Measurements from ENCODE around the gene NT5DC1. TPM values are rescaled to one million over a fixed set of nuclear protein-coding genes. Genes with fewer than 3 reads are reported as not detected.

NT5DC1 gene
- total and polyA plus RNA-seq, 2 experiments from 2014 or later: 27.0 to 29.8 TPM

DNA sequence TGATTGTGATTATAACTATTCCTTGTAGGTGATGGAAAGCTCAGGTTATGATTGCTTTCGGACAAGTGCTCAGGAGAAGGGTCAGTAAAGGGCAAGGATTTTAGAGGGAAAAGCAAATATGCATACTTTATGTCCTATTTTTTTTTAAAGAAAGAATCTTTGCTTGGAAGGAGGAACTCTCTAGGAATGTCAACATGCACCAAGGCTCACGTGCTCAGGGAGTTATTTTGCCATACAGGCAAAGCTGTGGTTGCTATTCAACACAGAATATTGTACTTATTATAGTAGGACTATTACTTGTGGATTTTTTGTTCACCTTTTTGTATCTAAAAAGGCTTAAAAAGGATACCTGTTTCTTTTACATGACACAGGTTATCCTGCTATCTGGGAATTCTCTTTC lies 182.0 kb downstream of the NT5DC1 start:
- no peak overlapping the region for H3K4me3 ChIP-seq
- no peaks in the 10 kb centered on the region for H3F3A ChIP-seq (replicated peaks; ENCODE audit: low read depth)
- no peak overlapping the region for H2AFZ ChIP-seq
- H3K4me1 Mint-ChIP-seq: peaks cover 25% of the 10 kb centered on the region; the same call in 2 of the 3 replicates
- H3K36me3 ChIP-seq (ENCODE audit: insufficient read depth): no peaks in the 10 kb centered on the region
- peaks cover 6% of the 10 kb centered on the region; the same call in 1 of the 2 replicates for H4K20me1 ChIP-seq (replicated peaks; ENCODE audit: insufficient read depth)
- no peak for TF ChIP-seq NANOG (IDR thresholded peaks at IDR 0.05; ENCODE audit: borderline replicate concordance)
- TF ChIP-seq, protein P1, sequence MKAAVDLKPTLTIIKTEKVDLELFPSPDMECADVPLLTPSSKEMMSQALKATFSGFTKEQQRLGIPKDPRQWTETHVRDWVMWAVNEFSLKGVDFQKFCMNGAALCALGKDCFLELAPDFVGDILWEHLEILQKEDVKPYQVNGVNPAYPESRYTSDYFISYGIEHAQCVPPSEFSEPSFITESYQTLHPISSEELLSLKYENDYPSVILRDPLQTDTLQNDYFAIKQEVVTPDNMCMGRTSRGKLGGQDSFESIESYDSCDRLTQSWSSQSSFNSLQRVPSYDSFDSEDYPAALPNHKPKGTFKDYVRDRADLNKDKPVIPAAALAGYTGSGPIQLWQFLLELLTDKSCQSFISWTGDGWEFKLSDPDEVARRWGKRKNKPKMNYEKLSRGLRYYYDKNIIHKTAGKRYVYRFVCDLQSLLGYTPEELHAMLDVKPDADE (IDR thresholded peaks at IDR 0.05): no peak
- no peak for TF ChIP-seq EZH2phosphoT487 (IDR thresholded peaks at IDR 0.05; ENCODE audit: unreplicated experiment)
- no peak for TF ChIP-seq EZH2 (IDR thresholded peaks at IDR 0.05; ENCODE audit: low read depth, unreplicated experiment)
- TF ChIP-seq CREB1 (CRISPR knock-in tag; IDR thresholded peaks at IDR 0.05; ENCODE audit: low read depth): no peak
- TF ChIP-seq, protein P2, sequence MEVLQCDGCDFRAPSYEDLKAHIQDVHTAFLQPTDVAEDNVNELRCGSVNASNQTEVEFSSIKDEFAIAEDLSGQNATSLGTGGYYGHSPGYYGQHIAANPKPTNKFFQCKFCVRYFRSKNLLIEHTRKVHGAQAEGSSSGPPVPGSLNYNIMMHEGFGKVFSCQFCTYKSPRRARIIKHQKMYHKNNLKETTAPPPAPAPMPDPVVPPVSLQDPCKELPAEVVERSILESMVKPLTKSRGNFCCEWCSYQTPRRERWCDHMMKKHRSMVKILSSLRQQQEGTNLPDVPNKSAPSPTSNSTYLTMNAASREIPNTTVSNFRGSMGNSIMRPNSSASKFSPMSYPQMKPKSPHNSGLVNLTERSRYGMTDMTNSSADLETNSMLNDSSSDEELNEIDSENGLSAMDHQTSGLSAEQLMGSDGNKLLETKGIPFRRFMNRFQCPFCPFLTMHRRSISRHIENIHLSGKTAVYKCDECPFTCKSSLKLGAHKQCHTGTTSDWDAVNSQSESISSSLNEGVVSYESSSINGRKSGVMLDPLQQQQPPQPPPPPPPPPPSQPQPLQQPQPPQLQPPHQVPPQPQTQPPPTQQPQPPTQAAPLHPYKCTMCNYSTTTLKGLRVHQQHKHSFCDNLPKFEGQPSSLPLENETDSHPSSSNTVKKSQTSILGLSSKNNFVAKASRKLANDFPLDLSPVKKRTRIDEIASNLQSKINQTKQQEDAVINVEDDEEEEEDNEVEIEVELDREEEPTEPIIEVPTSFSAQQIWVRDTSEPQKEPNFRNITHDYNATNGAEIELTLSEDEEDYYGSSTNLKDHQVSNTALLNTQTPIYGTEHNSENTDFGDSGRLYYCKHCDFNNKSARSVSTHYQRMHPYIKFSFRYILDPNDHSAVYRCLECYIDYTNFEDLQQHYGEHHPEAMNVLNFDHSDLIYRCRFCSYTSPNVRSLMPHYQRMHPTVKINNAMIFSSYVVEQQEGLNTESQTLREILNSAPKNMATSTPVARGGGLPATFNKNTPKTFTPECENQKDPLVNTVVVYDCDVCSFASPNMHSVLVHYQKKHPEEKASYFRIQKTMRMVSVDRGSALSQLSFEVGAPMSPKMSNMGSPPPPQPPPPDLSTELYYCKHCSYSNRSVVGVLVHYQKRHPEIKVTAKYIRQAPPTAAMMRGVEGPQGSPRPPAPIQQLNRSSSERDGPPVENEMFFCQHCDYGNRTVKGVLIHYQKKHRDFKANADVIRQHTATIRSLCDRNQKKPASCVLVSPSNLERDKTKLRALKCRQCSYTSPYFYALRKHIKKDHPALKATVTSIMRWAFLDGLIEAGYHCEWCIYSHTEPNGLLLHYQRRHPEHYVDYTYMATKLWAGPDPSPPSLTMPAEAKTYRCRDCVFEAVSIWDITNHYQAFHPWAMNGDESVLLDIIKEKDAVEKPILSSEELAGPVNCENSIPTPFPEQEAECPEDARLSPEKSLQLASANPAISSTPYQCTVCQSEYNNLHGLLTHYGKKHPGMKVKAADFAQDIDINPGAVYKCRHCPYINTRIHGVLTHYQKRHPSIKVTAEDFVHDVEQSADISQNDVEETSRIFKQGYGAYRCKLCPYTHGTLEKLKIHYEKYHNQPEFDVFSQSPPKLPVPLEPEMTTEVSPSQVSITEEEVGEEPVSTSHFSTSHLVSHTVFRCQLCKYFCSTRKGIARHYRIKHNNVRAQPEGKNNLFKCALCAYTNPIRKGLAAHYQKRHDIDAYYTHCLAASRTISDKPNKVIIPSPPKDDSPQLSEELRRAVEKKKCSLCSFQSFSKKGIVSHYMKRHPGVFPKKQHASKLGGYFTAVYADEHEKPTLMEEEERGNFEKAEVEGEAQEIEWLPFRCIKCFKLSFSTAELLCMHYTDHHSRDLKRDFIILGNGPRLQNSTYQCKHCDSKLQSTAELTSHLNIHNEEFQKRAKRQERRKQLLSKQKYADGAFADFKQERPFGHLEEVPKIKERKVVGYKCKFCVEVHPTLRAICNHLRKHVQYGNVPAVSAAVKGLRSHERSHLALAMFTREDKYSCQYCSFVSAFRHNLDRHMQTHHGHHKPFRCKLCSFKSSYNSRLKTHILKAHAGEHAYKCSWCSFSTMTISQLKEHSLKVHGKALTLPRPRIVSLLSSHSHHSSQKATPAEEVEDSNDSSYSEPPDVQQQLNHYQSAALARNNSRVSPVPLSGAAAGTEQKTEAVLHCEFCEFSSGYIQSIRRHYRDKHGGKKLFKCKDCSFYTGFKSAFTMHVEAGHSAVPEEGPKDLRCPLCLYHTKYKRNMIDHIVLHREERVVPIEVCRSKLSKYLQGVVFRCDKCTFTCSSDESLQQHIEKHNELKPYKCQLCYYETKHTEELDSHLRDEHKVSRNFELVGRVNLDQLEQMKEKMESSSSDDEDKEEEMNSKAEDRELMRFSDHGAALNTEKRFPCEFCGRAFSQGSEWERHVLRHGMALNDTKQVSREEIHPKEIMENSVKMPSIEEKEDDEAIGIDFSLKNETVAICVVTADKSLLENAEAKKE (CRISPR knock-in tag; IDR thresholded peaks at IDR 0.05): no peak
- H3K27ac ChIP-seq (ENCODE audit: low read depth): no peak overlapping the region
- H3K27me3 ChIP-seq (ENCODE audit: insufficient read depth): no peaks in the 10 kb centered on the region
- no peaks in the 10 kb centered on the region for H3K9me2 ChIP-seq (ENCODE audit: insufficient read depth)
- H3K4me1 ChIP-seq (ENCODE audit: insufficient read depth): peaks cover 7% of the 10 kb centered on the region; the same call in 1 of the 2 replicates
- peaks cover 17% of the 10 kb centered on the region for H3K36me3 Mint-ChIP-seq (ENCODE audit: low read depth)
- no peak overlapping the region for H3K4me2 ChIP-seq
- H3K79me2 ChIP-seq (replicated peaks; ENCODE audit: insufficient read depth): peaks cover 16% of the 10 kb centered on the region
- H3K9me3 Mint-ChIP-seq: peaks cover 5% of the 10 kb centered on the region; the same call in 2 of the 3 replicates
- DNase-seq (ENCODE audit: low spot score) (no peak), ATAC-seq (no peak)
- no peak overlapping the region for H3K4me3 Mint-ChIP-seq
- H3K27ac Mint-ChIP-seq: no peak overlapping the region
- peaks cover 4% of the 10 kb centered on the region for H3K27me3 Mint-ChIP-seq (ENCODE audit: insufficient read depth, low read depth, poor library complexity)

Measured in GM23338 (cell line).